HEK293 (cell line): ENCODE data around the gene SLC26A5.

Experiments
- CTCF ChIP-seq: fragments of 450-650 bp; formaldehyde crosslinking; IDR thresholded peaks from 2 replicates; pipeline ENCODE4 v1.5.1; 2016; ENCODE audit warnings: missing biosample characterization, missing genetic modification characterization
- KLF10 ChIP-seq: fragments of 450-650 bp; IDR thresholded peaks from 2 replicates; pipeline ENCODE4 v1.5.1; 2018; ENCODE audit warnings: missing biosample characterization, mild to moderate bottlenecking, missing genetic modification characterization
- KLF16 ChIP-seq: fragments of 450-650 bp; formaldehyde crosslinking; IDR thresholded peaks from 2 replicates; pipeline ENCODE4 v1.5.1; 2017; ENCODE audit warnings: missing biosample characterization, missing genetic modification characterization
- PATZ1 ChIP-seq: fragments of 450-650 bp; formaldehyde crosslinking; IDR thresholded peaks from 2 replicates; pipeline ENCODE4 v1.5.1; 2016; ENCODE audit warnings: missing biosample characterization, missing genetic modification characterization
- PRDM1 ChIP-seq: fragments of 450-650 bp; formaldehyde crosslinking; IDR thresholded peaks from 2 replicates; pipeline ENCODE4; 2016; ENCODE audit warnings: missing biosample characterization, missing genetic modification characterization
- SCRT1 ChIP-seq: fragments of 450-650 bp; formaldehyde crosslinking; IDR thresholded peaks from 2 replicates; pipeline ENCODE4 v1.5.1; 2016; ENCODE audit warnings: missing biosample characterization, missing genetic modification characterization, borderline replicate concordance
- SP3 ChIP-seq: fragments of 450-650 bp; formaldehyde crosslinking; IDR thresholded peaks from 2 replicates; pipeline ENCODE4 v1.5.1; 2016; ENCODE audit warnings: missing biosample characterization, missing genetic modification characterization
- ZBTB48 ChIP-seq: fragments of 450-650 bp; formaldehyde crosslinking; IDR thresholded peaks from 2 replicates; pipeline ENCODE4 v1.5.1; 2016; ENCODE audit warnings: missing biosample characterization, missing genetic modification characterization
- ZNF19 ChIP-seq: fragments of 450-650 bp; formaldehyde crosslinking; IDR thresholded peaks from 2 replicates; pipeline ENCODE4; 2016; ENCODE audit warnings: missing biosample characterization, missing genetic modification characterization, low read depth
- ZNF692 ChIP-seq: fragments of 450-650 bp; formaldehyde crosslinking; IDR thresholded peaks from 2 replicates; pipeline ENCODE4 v1.5.1; 2016; ENCODE audit warnings: missing biosample characterization, missing genetic modification characterization
- ZNF777 ChIP-seq: fragments of 450-650 bp; formaldehyde crosslinking; IDR thresholded peaks from 2 replicates; pipeline ENCODE4 v1.5.1; 2017; ENCODE audit warnings: missing biosample characterization, missing genetic modification characterization, borderline replicate concordance
- ZSCAN18 ChIP-seq: fragments of 450-650 bp; formaldehyde crosslinking; IDR thresholded peaks from 2 replicates; pipeline ENCODE4 v1.5.1; 2016; ENCODE audit warnings: missing biosample characterization, missing genetic modification characterization

- TF ChIP-seq PRDM1 (tag by site-specific recombination) (no peak), CTCF (tag by site-specific recombination) (no peak), ZBTB48 (tag by site-specific recombination) (no peak), KLF16 (tag by site-specific recombination) (no peak), ZSCAN18 (no peak), ZNF692 (no peak), PATZ1 (tag by site-specific recombination) (no peak), SP3 (no peak), SCRT1 (tag by site-specific recombination) (no peak), ZNF19 (no peak), KLF10 (tag by site-specific recombination) (no peak), ZNF777 (no peak)
Measured at GRCh38 chr7:103369432-103369831, 76.6 kb downstream of the SLC26A5 start.
